Gastroesophageal sphincter (tissue), 3 donors: ENCODE data around the gene UCHL5.

Experiments
- EP300 ChIP-seq: sonication (generic); formaldehyde crosslinking; IDR thresholded peaks from one replicate; pipeline ENCODE4 v1.6.1; 2017; ENCODE audit warnings: antibody characterized with exemption, mild to moderate bottlenecking
- POLR2A ChIP-seq, 2 donors: fragments of 450-650 bp; IDR thresholded peaks; one replicate each; pipeline ENCODE4 v1.6.1; 2017; ENCODE audit warnings: antibody characterized with exemption in 2 of 2, mild to moderate bottlenecking in 2 of 2, moderate library complexity in 1 of 2
- POLR2AphosphoS5 ChIP-seq: sonication (generic); formaldehyde crosslinking; IDR thresholded peaks from one replicate; pipeline ENCODE4 v1.6.1; 2017; ENCODE audit warnings: antibody characterized with exemption
- TF ChIP-seq, protein P1 (sequence below), 4 experiments: fragments of 200-600 bp in 2 of 4; fragments of 450-650 bp in 2 of 4; sonication (generic) in 1 of 4; IDR thresholded peaks; one replicate each; pipeline ENCODE4 v1.5.1; 2017 to 2019; ENCODE audit warnings: antibody characterized with exemption in 4 of 4, mild to moderate bottlenecking in 2 of 4, moderate library complexity in 2 of 4

- TF ChIP-seq, protein P1, sequence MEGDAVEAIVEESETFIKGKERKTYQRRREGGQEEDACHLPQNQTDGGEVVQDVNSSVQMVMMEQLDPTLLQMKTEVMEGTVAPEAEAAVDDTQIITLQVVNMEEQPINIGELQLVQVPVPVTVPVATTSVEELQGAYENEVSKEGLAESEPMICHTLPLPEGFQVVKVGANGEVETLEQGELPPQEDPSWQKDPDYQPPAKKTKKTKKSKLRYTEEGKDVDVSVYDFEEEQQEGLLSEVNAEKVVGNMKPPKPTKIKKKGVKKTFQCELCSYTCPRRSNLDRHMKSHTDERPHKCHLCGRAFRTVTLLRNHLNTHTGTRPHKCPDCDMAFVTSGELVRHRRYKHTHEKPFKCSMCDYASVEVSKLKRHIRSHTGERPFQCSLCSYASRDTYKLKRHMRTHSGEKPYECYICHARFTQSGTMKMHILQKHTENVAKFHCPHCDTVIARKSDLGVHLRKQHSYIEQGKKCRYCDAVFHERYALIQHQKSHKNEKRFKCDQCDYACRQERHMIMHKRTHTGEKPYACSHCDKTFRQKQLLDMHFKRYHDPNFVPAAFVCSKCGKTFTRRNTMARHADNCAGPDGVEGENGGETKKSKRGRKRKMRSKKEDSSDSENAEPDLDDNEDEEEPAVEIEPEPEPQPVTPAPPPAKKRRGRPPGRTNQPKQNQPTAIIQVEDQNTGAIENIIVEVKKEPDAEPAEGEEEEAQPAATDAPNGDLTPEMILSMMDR (IDR thresholded peaks at IDR 0.05): no peak
- TF ChIP-seq POLR2AphosphoS5 (no peak), POLR2A (IDR thresholded peaks at IDR 0.05) (no peak), EP300 (no peak)
Observed at GRCh38 chr1:193014400-193014799, 44.8 kb downstream of the UCHL5 start.
